Transverse colon (tissue), 4 donors: ENCODE results near the gene CITED1.

Experiments
- EP300 ChIP-seq: sonication (generic); formaldehyde crosslinking; IDR thresholded peaks from one replicate; pipeline ENCODE4 v1.6.1; 2017; ENCODE audit warnings: antibody characterized with exemption, low read depth
- POLR2A ChIP-seq: fragments of 450-650 bp; IDR thresholded peaks from one replicate; pipeline ENCODE4 v1.6.1; 2016; ENCODE audit warnings: antibody characterized with exemption, mild to moderate bottlenecking, moderate library complexity
- POLR2AphosphoS5 ChIP-seq, 3 donors: sonication (generic); formaldehyde crosslinking; IDR thresholded peaks; one replicate each; pipeline ENCODE4 v1.6.1; 2016; ENCODE audit warnings: antibody characterized with exemption in 3 of 3
- TF ChIP-seq, protein P1 (sequence below), 5 experiments: fragments of 200-600 bp in 3 of 5; fragments of 450-650 bp in 2 of 5; sonication (generic) in 3 of 5; IDR thresholded peaks; 1 replicate in 2 of 5; 2 replicates in 3 of 5; pipeline ENCODE4 v1.5.1; 2016 to 2017; ENCODE audit warnings: antibody characterized with exemption in 5 of 5, inconsistent platforms in 3 of 5, mild to moderate bottlenecking in 2 of 5, moderate library complexity in 1 of 5

- TF ChIP-seq, protein P1, sequence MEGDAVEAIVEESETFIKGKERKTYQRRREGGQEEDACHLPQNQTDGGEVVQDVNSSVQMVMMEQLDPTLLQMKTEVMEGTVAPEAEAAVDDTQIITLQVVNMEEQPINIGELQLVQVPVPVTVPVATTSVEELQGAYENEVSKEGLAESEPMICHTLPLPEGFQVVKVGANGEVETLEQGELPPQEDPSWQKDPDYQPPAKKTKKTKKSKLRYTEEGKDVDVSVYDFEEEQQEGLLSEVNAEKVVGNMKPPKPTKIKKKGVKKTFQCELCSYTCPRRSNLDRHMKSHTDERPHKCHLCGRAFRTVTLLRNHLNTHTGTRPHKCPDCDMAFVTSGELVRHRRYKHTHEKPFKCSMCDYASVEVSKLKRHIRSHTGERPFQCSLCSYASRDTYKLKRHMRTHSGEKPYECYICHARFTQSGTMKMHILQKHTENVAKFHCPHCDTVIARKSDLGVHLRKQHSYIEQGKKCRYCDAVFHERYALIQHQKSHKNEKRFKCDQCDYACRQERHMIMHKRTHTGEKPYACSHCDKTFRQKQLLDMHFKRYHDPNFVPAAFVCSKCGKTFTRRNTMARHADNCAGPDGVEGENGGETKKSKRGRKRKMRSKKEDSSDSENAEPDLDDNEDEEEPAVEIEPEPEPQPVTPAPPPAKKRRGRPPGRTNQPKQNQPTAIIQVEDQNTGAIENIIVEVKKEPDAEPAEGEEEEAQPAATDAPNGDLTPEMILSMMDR (IDR thresholded peaks at IDR 0.05) = no peak
- TF ChIP-seq POLR2A (no peak), EP300 (no peak), POLR2AphosphoS5 (IDR thresholded peaks at IDR 0.05) (no peak)
Observed at GRCh38 chrX:72254816-72255215, 50.9 kb downstream of the CITED1 start.
